Measurements from ENCODE around the gene LGI4.

The LGI4 gene

DNA sequence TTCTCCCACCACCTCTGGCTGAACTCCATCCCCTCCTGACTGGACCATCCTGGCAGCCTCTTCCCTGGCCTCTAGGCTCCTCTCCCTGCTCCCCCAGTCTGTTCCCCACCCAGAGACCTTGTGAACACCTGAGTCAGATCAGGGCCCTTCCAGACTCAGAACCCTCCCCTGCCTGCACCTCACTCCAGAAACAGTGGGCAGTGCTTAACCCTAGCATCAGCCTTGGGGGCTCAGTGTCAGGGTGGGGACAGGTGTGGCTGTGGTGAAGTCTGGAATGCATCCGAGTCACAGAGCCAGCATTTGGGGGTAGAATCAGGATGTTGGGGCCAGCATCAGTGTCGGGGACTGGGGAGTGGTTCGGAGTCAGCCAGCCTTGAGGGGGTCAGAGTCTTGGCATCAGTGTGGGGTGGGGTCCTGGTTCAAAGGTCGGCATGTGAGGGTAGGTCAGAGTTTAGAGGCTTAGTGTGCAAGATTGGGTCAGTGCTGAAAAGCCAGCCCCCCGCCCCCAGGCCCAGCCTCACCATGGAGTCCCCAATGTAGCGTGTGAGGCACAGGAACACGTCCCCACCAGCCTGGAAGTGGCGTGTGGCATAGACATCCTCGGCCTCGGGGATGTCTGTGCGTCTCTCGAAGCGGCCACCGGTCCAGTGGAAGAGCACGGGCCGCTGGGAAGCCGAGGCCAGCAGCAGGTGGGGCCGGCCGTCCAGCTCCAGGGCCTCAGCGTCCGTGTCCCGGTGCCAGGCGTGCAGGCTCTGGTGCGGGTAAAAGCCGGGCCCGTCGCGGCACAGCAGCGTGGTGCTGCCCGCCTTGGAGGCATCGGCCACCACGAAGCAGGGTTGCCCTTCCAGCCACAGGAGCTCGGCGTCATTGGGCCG is 8.9 kb downstream of the LGI4 start:
- DNase-seq = no peak
- intact Hi-C loops (cut with DNase I) = no loop called here

DNA sequence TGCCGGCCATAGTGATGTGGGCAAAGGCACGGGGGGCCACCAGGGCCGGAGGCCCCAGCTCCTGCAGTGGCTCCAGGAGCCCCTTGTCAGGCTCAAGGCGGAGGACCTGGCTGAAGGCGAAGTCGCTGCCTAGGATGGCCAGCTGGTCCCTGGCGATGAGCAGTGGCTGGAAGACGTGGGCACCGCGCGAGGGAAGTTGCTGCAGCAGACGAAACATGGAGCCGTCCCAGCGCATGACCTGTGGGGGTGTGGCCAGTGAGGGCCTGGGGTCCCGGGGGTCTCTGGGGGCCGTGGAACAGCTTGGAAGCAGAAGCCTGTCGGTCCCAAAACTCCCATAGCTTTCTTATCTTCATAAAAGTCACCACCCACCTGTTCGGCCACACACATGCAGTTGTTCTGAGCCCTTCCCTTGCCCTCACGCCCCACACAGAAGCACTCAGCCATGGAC is 9.6 kb downstream of the LGI4 start:
- intact Hi-C loops (cut with DNase I) = no loop called here
- DNase-seq = no peak

DNA sequence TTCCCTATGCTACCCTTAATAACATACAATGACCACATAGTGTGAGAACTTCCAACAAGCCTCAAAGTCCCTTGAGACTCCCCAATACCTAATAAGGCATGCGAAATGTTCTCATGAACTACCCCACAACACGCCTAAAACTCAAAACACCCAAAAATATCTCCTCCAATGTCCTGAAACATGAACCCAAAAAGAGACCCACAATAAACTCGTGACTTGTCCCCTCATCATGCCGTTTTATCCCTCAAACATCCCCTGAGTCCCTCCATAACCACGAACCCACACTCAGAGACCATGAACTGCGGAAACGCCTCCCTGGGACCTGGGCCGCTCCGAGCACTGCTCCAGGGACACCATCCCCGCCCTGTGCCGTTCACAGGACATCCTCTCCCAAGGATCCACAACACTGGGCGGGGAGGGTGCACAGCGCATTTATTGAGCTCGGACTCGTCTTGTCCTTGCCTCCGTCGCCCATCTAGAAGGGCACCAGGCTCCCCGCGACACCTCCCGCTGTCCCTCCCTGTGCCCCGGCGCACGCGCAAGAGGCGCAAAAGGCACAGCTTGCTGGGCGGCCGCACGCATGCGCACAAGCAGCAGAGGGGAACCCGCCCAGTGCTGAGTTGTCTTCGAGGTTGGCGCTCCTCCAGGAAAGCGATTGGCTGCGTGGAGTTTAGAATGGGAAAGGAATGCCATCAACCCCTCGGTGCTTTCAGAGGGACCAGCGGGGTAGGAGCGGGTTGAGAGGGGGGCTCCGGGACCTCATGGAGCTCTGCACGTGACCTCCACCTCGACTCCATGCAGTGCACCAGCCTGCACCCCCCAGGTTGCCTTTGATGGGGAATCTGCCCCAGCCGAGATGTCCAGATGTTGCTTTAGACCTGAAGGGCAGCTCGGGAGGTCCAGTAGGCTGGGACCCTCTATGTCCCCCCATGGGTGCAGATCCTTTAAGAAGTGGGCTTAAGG is 10.5 kb downstream of the LGI4 start:
- intact Hi-C loops (cut with DNase I) = no loop called here

DNA sequence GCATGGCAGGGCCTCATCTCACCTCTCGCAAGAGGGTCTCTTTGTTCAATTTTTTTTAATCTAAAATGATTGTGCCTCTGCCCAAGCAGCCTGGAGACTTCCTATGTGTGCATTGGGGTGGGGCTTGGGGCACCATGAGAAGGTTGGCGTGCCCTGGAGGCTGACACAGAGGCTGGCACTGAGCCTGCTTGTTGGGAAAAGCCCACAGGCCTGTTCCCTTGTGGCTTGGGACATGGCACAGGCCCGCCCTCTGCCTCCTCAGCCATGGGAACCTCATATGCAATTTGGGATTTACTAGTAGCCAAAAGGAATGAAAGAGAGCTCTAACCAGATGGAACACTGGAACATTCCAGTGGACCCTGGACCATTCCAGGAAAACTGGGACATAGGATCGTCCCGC is 11.3 kb downstream of the LGI4 start:
- peak in 3 of 10 donors; percentile 54 to 91 (median 54) for DNase-seq
- intact Hi-C loops (cut with DNase I) = no loop called here

More for the DNA sequence above, 10.5 kb downstream of the LGI4 start:
- DNase-seq = peak; percentile 91 to 99 (median 96)

DNA sequence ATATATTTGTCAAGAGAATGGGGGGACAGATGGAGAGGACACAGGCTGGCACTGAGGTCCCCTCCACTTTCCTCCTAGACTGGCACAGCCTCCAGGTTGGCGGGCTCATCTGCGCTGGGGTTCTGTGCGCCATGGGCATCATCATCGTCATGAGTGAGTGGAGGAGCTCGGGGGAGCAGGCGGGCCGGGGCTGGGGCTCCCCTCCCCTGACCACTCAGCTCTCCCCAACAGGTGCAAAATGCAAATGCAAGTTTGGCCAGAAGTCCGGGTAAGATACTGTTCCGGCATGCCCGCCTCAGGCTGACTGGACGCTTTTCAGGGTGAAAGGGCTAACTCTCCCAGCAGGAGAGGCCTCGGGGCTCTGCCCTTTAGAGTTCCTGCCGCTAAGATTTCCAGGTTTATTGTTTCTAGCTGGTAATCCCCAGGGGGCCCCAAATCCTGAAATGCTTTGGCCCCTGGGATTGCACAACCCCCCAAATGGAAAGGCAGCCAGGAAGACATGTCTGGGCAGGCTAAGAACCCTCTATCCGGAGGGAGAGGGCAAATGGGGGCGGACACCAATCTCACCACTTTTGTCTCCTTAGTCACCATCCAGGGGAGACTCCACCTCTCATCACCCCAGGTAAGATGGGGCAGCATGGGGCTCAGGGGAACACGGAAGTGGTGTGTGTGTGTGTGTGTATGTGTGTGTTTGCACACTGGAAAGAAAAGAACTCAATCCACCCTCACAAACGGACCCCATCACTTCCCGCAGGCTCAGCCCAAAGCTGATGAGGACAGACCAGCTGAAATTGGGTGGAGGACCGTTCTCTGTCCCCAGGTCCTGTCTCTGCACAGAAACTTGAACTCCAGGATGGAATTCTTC is 11.9 kb downstream of the LGI4 start:
- DNase-seq = no peak
- intact Hi-C loops (cut with DNase I) = no loop called here

DNA sequence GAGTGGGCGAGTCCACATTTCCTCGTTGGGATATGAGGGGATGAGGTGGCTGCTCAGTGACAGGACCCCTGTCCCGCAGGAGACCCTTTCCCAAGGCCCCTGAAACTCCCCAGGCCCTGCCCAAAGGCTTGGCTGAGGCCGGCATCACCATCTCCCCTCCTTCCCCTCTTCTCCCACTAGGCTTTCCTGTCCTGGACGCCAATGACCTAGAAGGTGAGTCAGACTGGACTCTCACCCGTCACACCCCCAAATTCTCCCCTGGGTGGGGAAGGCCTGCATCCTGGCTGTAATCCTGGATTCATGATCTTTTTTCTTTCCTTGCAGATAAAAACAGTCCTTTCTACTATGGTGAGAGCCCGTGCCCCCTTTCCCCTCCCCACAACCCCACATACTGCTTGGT is 14.0 kb downstream of the LGI4 start:
- intact Hi-C loops (cut with DNase I) = no loop called here
- DNase-seq = no peak

DNA sequence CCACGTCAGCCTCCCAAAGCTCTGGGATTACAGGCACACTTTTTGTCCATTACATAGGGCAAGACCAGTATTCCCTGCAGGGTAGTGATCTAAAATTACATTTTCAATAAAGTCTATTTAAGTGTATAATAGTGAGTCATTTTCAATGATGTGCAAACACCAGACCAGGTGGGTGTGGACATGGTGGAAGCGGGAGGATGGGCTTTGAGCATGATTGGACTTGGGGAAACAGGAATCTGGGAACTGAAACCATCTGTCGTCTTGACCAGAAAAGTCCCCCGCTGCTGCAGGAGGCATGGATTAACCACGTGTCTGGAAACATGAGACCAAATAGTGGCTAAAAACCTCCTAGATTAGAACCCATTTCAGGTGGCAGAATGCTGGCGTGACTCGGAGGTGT is 14.4 kb downstream of the LGI4 start:
- peak in 2 of 10 donors; percentile 46 to 88 for DNase-seq
- intact Hi-C loops (cut with DNase I) = no loop called here

DNA sequence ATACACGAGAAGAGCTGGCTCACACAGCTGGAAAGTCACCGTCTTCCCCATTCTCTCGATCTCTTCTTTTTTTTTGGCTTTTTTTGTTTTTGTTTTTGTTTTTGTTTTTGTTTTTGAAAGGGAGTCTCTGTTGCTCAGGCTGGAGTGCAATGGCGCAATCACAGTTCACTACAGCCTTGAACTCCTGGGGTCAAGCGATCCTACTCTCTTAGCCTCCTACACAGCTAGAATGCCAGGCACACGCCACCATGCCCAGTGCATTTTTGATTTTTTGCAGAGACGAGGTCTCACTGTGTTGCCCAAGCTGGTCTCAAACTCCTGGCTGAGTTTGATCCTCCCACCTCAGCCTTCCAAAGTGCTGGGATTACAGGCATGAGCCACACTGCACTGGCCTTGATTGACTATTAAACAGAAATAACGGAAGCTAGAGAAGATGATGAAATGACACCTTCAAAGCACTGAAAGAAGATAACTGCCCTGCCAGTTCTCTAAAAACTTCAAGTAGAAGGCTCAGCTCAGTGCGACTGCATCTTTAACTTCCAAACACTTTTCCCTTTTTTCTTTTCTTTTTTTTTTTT is 15.2 kb downstream of the LGI4 start:
- intact Hi-C loops (cut with DNase I) = no loop called here
- no peak for DNase-seq

DNA sequence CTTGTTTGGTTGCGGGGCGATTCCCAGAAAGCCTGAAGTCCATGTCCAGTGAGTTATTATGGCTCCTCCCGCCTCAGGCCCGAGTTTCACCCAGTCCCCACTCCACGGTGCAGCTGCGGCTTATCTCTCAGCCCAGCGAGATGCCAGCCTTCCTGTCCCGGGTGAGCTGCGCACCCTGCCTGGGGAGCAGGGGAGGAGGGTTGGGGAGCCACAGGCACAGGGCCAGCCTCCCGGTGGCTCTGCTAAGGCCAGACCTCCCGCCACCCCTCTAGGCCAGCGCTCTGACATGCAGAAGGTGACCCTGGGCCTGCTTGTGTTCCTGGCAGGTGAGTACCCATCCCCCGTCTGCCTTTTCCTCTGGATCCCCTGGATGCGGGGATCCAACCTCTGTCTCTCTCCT is 15.8 kb downstream of the LGI4 start:
- DNase-seq = no peak
- intact Hi-C loops (cut with DNase I) = no loop called here

DNA sequence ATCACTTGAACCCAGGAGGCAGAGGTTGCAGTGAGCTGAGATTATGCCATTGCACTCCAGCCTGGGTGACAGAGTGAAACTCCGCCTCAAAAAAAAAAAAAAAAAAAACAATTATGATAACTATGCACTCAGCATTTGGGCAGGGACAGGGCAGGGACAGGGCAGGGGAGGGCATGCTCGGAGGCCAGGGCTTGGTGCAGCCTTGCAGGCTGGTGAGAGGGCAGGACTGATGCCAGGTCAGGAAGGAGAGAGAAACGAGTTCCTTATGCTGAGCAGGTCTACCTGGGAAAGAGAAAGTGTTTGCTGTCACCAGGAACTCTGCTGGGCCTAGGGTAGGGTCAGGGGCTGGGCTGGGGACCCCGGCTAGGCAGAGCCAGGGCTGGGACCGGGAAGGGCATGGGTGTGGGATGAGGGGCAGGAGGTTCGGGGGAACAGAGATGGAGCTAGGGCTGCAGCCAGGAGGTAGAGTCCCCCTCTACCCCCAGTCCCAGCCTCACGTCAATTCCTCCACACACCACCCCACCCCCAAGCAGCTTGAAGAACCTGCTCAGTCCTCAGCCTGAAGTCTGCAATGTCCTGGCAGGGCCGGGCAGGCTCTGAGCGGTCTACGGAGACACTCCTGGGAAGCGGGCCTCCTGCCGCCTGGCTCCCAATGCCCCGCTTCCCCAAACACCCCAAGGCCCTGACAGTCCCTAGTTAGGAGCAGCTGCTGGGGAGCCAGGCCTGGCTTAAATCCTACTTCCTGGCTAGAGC is 16.4 kb downstream of the LGI4 start:
- intact Hi-C loops (cut with DNase I) = no loop called here
- DNase-seq = no peak

DNA sequence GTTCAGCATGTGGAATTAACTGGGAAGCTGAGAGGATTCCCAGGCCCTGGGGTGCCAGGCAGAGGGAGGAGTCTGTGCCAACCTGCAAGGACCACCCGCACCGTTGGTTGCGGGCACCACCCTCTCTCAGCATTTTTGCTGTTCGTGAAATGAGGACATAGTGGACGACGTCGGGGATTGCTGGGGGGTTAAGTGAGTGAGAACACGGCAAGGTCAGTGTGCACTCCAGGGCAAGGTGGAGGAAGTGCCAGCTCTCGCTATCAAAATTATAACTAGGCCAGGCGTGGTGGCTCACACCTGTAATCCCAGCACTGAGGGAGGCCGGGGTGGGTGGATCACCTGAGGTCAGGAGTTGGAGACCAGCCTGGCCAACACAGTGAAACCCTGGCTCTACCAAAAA is 17.1 kb downstream of the LGI4 start:
- intact Hi-C loops (cut with DNase I) = no loop called here
- DNase-seq = no peak

DNA sequence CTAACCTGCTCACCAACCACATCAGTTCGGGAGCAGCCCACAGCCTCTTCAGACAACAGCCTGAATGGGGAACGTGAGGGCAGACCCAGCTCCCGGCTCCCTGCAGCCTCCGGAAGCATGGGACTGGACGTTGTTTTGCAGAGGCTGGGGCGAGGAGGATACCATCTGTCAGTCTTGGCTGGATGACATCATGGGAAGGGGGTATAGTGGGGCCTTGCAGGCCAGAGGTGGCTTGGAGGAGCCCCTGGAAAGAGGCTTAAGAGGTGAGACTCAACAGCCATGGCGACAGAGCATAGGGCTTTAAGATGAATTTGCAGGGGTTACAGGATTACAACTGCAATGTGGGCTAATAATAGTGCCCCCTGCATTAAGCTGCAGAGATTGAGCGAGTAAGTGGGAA is 17.7 kb downstream of the LGI4 start:
- no peak for DNase-seq
- intact Hi-C loops (cut with DNase I) = no loop called here

DNA sequence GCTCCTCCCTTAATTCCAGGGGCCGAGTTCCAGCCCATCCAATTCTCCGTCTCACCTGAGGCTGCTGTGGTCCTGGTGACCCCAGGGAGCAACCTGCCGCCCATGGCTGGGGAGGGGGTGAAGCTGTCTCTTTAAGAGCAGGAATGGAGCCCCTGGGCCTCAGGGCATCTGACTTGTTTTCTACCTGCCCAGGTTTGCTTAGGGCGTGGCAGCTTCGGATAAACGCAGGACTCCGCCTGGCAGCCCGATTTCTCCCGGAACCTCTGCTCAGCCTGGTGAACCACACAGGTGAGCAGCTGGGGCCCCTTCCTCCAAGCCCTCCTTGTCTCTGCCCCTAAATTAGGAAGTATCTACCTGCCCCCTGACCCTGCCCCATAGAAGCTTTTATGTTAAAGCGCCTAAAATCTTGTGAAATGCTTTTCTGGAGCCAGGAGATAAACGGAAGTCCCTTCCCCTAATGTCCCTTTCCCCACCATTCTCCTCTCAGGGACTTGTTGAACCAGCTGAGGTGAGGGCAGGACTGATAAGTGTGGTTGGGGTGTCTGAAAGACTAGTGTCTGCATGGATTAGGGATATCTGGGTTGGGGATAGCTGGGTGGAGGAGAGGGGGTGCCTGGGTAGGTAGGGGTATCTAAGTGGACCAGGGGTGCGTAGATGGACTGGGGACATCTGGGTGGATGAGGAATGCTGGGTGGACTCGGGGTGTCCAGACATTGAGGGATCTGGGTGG is 18.6 kb downstream of the LGI4 start:
- DNase-seq = no peak
- intact Hi-C loops (cut with DNase I) = no loop called here

DNA sequence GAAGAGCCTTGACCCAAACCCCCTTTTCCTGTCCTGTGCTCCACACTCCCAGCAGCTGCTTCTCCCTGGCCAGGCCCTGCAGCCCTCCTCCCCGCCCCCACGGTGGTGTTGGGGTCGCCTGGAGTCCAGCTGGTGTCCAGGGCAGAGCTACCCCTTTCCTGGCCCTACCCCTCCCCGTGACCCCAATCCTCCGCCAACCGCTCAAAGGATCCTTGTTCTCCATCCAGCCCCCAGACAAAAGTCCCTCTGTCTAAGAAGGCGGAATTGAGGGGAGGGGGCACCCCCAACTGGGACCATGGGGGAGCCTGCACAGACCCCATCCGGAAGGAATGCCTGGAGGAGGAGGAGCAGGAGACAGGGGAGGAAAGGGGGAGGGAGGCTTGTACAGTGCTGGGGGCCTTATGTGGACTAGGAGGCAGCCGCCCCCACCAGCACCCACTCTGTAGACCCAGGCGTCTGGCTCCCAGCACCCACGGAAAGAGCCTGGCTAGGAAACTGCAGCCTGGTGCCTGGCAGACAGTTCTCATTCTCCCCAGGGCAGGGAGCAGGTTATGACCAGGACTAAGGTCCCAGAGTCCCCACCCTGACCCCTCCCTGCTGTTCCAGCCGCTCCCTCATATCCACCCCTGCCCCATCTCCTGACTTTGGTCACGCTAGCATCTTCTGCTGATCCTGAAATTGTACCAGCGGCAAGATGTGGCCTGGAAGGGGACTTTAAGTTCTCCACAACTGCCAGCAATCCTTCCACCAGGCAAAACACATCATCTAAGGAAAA is 19.5 kb downstream of the LGI4 start, which contains the start of gene FXYD3:
Gene FXYD3, plus strand, starts transcription at position 647 of the 775 bp plus-strand sequence. CDS start 3,554 bp downstream, outside the sequence.
- DNase-seq = peak; percentile 77 to 97 (median 88)
- intact Hi-C loops (cut with DNase I) = no loop called here

DNA sequence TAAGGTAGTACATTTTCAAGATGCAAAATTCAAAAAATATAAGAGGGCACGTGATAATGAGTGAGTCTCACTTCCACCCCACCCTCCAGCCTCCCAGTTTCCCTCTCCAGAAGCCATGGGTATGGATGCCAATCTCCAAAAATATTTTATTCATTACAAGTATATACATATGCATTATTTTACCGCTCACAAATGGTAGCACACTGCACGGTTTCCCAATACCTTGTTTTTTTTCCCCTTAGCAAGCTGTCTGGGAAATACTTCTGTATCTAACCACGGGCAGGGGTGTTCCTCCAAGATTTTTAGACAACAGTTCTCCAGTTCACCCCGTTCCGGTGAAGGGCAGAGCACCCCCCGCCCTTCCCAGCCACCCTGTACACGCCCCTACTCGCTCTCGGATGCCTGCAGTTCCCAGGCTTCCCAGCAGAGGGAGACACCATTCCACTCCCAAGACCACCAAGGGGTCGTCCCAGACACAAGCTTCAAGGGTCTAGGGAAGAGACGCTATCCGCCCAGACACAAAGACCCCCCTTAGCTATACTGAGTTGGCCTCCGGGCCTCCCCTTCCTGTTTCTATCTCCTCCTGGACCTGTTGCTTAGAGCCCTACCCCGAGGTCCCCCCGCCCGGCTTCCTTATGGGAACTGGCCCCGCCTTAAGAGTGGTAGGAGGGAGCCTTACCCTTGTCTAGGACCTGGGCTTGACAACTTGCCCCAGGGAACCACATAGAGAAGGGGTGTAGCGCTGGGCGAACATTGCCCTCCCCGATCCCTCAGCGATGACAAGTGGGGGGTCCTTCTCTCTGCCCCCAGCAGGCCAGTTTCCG is 20.3 kb downstream of the LGI4 start:
- intact Hi-C loops (cut with DNase I) = no loop called here
- DNase-seq = peak in 9 of 10 donors; percentile 65 to 96 (median 87)

DNA sequence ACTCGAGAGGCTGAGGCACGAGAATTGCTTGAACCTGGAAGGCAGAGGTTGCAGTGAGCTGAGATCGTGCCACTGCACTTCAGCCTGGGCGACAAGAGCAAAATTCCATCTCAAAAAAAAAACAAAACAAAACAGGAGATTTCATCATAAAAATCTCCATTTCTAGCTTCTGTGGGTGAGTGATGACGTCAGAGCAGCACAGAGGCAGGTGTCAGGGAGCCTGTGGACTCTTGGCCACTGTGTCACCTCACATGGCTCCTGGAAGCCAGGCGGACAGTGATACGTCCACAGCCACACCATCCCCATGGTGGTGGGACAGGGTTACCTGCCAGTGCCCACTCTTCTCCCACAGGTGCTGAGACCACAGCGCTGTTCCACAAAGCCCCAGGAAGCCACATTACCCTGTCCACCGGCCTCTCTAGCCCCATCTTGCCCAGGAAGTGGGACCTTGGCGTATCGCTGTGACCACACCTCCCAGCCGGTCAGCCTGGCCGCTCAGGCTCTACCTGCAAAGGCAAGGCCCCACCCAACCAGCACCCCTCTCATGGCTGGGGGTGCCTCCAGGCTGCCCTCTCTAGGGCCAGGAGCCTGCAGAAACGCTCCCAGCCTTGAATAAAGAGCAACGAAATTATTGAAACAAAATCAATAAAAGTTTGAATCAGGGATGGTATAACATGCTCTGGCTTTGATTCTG is 21.7 kb downstream of the LGI4 start:
- DNase-seq = no peak
- intact Hi-C loops (cut with DNase I) = loop anchor here (1.0 kb wide), 1 partner anchor 22 kb away; the partner anchor contains the start of gene LGI4
